Stimulated activated naive CD8-positive, alpha-beta T cell treated with anti-CD3 and anti-CD28 coated beads, Interleukin-15, amount 100 ng/mL, for 72 hours (primary cell): ENCODE measurements around the gene SORCS3.

Experiments
- ATAC-seq: fragments of 150-1000 bp; cut with Tn5 transposase; 2 replicates; pipeline ENCODE4 v1.10.0; 2021; ENCODE audit warnings: mild to moderate bottlenecking, moderate library complexity
- DNase-seq, 2 donors: peaks; one replicate each; pipeline ENCODE4 v3.0.0; 2021 to 2022
- H3K27ac Mint-ChIP-seq, 2 donors: one replicate each; pipeline ENCODE4 v1.8.0; 2022; ENCODE audit warnings: mild to moderate bottlenecking in 2 of 2, mixed read lengths in 2 of 2, moderate library complexity in 2 of 2
- H3K27me3 Mint-ChIP-seq: one replicate; pipeline ENCODE4 v1.8.0; 2022; ENCODE audit warnings: mixed read lengths
- H3K4me1 Mint-ChIP-seq: one replicate; pipeline ENCODE4 v1.8.0; 2022; ENCODE audit warnings: mild to moderate bottlenecking, mixed read lengths
- H3K4me3 Mint-ChIP-seq, 2 donors: one replicate each; pipeline ENCODE4 v1.8.0; 2022; ENCODE audit warnings: mild to moderate bottlenecking in 2 of 2, mixed read lengths in 2 of 2, moderate library complexity in 1 of 2
- H3K9me3 Mint-ChIP-seq, 2 donors: one replicate each; pipeline ENCODE4 v1.8.0; 2022; ENCODE audit warnings: mixed read lengths in 2 of 2

Gene SORCS3

DNA sequence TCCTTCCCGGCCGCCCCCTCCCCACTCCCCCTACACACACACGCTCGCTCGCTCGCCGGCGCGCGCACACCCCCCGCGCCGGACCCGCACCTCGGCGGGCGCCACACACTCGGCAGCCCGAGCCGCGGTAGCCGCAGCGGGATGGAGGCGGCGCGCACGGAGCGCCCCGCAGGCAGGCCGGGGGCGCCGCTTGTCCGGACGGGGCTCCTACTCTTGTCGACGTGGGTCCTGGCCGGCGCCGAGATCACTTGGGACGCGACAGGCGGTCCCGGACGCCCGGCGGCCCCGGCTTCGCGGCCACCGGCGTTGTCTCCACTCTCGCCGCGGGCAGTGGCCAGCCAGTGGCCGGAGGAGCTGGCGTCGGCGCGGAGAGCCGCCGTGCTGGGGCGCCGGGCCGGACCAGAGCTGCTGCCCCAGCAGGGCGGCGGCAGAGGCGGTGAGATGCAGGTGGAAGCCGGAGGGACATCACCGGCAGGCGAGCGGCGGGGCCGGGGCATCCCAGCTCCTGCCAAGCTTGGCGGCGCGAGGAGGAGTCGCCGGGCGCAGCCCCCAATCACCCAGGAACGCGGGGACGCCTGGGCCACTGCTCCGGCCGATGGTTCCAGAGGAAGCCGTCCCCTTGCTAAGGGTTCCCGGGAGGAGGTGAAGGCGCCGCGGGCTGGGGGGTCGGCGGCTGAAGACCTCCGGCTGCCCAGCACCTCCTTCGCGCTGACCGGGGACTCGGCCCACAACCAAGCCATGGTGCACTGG is at the start of gene SORCS3:
Gene SORCS3, plus strand, starts transcription at position 104 of the 750 bp plus-strand sequence.
- H3K27me3 Mint-ChIP-seq: peaks cover 92% of the 10 kb centered on the region
- peak within 1 kb of the TSS; percentile 26 to 45 for H3K4me3 Mint-ChIP-seq
- H3K4me1 Mint-ChIP-seq: peaks cover 12% of the 10 kb centered on the region
- no peak for ATAC-seq
- H3K9me3 Mint-ChIP-seq: no peaks in the 10 kb centered on the region
- DNase-seq: no peak
- H3K27ac Mint-ChIP-seq: no peak within 1 kb of the TSS

DNA sequence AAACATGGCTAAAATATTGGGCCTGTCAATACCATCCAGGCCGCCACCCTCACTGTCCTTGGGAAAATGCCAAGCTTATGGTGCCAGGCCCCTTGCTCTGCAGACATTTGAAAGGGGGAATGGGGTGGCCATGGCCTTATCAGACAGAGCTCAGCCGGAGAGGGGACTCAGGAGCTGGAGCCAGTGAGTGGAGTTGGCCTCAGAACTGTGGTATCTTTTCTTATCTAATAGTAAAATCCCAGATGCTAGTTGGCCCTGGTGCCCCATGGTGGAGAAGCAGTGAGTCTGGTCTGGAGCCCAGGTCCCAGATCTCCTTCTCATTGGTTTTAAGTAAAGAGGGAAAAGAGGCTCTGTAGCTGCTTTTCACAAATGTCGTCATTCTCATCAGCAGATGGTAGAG is 49.6 kb upstream of the SORCS3 start:
- Mint-ChIP-seq H3K9me3 (no peaks in the 10 kb centered on the region), H3K27ac (no peak overlapping the region), H3K27me3 (no peaks in the 10 kb centered on the region), H3K4me3 (no peak overlapping the region), H3K4me1 (peaks cover 13% of the 10 kb centered on the region)
- ATAC-seq (no peak), DNase-seq (no peak)

DNA sequence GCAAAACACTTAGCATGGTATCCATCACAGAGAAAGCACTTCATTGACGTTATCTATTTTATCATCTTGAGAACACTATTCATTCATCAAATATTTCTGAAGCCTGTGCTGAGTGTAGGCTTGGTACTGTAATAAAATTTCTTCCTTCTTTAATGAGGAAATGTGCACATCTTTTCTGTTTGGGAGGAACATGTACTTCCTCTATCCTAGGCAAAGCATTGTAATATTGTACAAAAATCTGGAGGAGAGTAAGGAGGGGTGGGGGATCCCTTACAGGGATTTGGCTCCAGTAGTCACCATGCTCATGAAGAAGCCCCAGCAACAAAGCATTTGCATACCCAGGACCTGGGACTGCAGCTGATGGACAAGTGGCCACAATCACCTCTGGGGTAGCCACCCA is 39.9 kb upstream of the SORCS3 start:
- Mint-ChIP-seq H3K4me1 (no peaks in the 10 kb centered on the region), H3K27ac (no peak overlapping the region), H3K9me3 (no peaks in the 10 kb centered on the region), H3K27me3 (peaks cover 23% of the 10 kb centered on the region), H3K4me3 (no peak overlapping the region)
- DNase-seq (no peak), ATAC-seq (no peak)

DNA sequence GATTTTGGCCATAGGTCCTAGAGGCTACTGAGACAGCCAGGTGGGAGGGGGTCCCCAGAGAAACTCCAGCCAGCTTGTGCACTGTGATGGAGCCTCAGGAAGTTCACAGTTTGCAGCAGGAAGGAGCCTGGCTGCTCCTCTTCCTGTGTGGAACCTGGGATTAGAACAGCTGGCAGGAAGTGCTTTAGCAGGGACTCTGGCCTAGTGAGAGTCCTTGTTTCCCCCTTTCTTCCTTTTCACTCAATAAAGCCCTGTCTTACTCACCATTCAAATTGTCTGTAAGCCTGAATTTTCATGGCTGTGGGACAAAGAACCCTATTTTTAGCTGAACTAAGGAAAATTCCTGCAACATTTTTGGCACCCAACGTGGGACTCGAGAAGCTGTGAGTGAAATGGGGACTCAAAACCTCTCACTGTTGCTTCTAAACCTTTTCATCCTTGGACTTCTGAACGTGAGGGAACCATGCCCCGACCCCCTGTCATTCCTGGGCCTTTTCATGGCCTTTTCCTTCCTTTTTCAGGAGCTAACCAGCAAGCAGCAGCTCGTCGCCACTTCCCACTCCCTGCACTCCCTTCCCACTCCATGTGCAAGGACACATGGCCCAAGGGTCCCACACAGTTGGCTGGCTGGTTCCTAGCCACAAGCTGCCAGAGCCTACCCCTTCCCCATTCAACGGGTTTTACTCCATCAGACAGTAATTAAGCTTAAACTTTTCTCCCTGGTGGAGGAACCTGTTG is 32.8 kb upstream of the SORCS3 start:
- ATAC-seq (no peak), DNase-seq (no peak)
- peaks cover 14% of the 10 kb centered on the region for H3K27me3 Mint-ChIP-seq
- H3K9me3 Mint-ChIP-seq: peaks cover 0 to 23% of the 10 kb centered on the region in 2 donors
- H3K4me1 Mint-ChIP-seq: no peaks in the 10 kb centered on the region
- H3K4me3 Mint-ChIP-seq: no peak overlapping the region
- no peak overlapping the region for H3K27ac Mint-ChIP-seq

DNA sequence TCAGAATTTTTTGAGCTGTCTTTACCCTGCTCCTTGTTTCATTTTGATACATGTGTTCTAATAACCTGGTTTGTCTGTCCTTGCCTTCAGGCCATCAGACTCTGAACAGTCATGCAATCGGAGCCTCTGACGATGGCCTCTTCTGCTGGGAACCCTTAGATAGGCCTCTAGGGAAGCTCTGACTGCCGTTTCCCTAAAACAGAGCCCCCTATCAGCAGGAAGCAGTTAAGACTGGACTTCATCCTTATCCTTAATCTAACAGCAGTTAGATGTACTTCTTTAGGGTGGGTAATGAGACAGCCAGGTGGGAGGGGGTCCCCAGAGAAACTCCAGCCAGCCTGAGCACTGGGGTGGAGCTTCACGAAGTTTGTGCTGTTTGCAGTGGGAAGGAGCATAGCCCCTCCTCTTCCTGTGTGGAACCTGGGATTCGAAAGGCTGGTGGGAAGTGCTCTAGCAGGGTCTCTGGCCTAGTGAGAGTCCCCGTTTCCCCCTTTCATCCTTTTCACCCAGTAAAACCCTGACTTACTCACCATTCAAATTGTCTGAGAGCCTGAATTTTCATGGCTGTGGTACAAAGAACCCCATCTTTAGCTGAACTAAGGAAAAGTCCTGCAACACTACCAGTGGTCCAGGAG is 28.4 kb upstream of the SORCS3 start:
- no peak overlapping the region for H3K4me3 Mint-ChIP-seq
- ATAC-seq: no peak
- no peak for DNase-seq
- H3K9me3 Mint-ChIP-seq: peaks cover 0 to 16% of the 10 kb centered on the region in 2 donors
- H3K4me1 Mint-ChIP-seq: no peaks in the 10 kb centered on the region
- H3K27me3 Mint-ChIP-seq: peaks cover 13% of the 10 kb centered on the region
- H3K27ac Mint-ChIP-seq: no peak overlapping the region

DNA sequence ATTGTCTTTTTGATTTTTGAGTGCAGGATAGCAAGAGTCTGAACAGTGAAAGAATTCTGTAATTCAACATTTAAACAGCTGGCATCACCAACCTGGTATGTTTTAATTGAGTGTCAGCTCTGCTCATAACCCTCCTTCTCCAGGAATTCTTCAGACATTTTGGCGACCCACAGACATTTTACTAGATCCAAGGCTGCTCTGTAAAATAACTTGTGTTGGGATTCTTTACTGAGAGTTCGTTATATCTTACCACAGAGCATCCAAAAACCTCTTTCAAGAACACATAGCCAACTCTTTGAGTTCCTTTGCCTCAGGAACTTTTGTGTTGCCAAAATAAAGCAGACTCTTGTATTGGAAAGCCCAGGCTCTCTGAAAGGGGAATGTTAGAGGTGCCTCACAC is 27.7 kb upstream of the SORCS3 start:
- ATAC-seq (no peak), DNase-seq (no peak)
- no peaks in the 10 kb centered on the region for H3K4me1 Mint-ChIP-seq
- peaks cover 0 to 14% of the 10 kb centered on the region in 2 donors for H3K9me3 Mint-ChIP-seq
- no peak overlapping the region for H3K27ac Mint-ChIP-seq
- peaks cover 19% of the 10 kb centered on the region for H3K27me3 Mint-ChIP-seq
- H3K4me3 Mint-ChIP-seq: no peak overlapping the region

DNA sequence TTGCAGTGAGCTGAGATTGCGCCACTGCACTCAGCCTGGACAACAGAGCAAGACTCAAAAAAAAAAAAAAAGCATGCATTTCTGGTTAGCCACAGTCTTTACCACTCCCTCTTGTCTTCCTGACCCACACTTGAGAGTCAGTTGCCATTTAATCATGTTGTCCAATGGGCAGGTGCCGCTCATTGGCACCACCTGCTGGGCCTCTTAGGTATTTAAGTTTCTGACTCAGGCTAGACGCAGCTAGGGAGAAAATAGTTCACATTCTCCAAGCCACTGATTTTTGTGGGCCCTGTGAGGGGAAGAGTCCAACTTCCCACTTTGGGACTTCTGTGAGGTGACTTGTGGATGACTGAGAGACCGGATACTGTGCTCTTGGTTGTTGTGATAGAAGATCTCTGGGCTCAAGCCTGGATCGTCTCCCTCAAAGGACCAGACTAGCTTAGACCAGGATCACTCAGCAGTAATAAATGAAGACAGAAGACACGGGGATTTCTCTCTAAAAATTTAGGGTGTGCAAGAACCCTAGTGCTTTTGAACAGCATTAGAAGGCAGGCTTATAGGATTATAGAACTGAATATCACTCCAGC is 26.8 kb upstream of the SORCS3 start:
- Mint-ChIP-seq H3K27me3 (peaks cover 19% of the 10 kb centered on the region), H3K27ac (no peak overlapping the region)
- peak; percentile 53 for ATAC-seq

DNA sequence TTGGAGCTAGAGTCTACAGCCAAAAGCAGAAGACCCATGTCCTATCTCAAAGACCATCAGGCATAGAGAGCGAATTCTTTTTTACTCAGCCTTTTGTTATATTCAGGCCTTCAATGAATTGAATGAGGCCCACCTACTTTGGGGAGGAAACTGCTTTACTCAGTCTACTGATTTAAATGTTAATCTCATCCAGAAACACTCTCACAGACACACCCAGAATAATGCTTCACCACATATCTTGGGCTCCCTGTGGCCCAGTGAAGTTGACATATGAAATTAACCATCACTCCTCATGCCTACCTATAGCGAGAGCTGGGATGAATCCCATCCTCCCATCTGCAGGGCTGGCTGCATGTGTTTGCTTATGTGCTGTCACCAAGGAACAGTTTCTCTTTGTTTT is 26.0 kb upstream of the SORCS3 start:
- Mint-ChIP-seq H3K27ac (no peak overlapping the region), H3K4me3 (no peak overlapping the region), H3K9me3 (no peaks in the 10 kb centered on the region), H3K27me3 (peaks cover 19% of the 10 kb centered on the region), H3K4me1 (no peaks in the 10 kb centered on the region)
- DNase-seq (no peak), ATAC-seq (no peak)

More for the DNA sequence above, 26.8 kb upstream of the SORCS3 start:
- DNase-seq: peak; percentile 23 to 31
- peaks cover 0 to 5% of the 10 kb centered on the region in 2 donors for H3K9me3 Mint-ChIP-seq
- H3K4me3 Mint-ChIP-seq: no peak overlapping the region
- no peaks in the 10 kb centered on the region for H3K4me1 Mint-ChIP-seq

DNA sequence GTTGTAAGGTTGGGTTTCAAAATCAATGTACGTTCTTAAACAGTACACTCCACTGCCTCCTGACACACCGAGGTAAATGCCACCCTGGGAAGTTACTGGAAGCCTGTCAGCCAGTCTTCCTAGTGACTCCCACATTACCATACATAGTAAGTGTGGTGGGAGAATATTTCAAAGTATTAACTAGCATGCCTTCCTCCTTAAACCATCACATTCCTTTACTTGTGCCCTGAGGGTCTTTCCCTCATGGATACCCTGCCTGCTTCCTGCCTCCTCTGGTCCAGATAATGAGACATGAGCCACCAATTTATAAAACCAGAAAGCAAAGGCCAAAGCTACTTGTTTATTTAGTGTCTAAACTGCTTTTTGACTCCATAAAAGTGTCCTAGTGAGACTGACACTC is 23.3 kb upstream of the SORCS3 start:
- ATAC-seq (no peak), DNase-seq (no peak)
- H3K4me1 Mint-ChIP-seq: no peaks in the 10 kb centered on the region
- H3K27me3 Mint-ChIP-seq: peaks cover 31% of the 10 kb centered on the region
- H3K9me3 Mint-ChIP-seq: no peaks in the 10 kb centered on the region
- H3K4me3 Mint-ChIP-seq: no peak overlapping the region
- no peak overlapping the region for H3K27ac Mint-ChIP-seq

DNA sequence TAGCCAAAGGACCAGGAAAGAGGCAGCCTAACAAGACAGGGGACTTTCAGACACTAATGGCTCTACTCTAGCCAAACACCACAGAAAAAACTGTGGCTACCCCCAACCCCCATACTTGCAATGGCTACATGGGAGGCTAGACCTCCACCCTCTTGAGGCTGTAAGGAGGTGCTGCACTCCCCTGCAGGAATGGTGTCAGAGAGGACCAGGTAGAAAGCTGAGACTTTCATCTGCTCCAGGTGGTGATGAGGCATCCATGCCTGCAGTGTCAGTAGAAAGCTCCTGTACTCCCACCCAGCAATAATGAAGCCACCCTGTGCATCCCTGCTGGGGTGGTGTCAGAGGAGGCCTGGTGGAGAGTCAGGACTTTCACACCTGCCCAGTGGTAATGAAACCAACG is 18.9 kb upstream of the SORCS3 start:
- ATAC-seq (no peak), DNase-seq (no peak)
- Mint-ChIP-seq H3K4me1 (no peaks in the 10 kb centered on the region), H3K27ac (no peak overlapping the region), H3K4me3 (no peak overlapping the region), H3K9me3 (no peaks in the 10 kb centered on the region), H3K27me3 (peaks cover 56% of the 10 kb centered on the region)

DNA sequence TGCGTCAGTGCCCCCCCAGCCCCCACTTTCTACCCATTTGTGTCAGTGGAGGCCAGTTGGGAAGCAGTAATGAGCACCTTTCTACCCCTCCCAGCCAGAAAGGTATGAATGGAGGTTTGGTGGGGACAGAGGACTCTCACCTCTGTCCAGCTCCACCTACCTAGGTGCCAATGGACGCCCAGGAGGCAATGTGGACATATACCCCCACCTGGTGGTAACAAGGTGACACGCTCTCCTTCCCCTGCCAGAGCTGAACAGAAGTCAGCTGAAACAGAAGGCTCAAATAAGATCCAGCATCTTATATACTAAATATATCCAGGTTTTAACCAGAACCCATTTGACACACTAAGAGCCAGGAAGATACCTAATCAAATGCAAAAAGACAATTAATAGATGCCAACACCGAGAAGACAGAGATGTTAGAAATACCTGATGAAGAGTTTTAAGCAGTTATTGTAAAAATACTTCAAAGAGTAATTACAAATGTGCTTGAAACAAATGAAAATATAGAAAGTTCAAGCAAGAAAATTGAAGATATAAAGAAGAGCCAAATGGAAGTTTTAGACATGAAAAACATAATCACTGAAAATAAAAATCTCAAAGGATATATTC is 18.4 kb upstream of the SORCS3 start:
- no peak overlapping the region for H3K4me3 Mint-ChIP-seq
- DNase-seq (no peak), ATAC-seq (no peak)
- peaks cover 55% of the 10 kb centered on the region for H3K27me3 Mint-ChIP-seq
- H3K27ac Mint-ChIP-seq: no peak overlapping the region
- no peaks in the 10 kb centered on the region for H3K4me1 Mint-ChIP-seq
- H3K9me3 Mint-ChIP-seq: no peaks in the 10 kb centered on the region

DNA sequence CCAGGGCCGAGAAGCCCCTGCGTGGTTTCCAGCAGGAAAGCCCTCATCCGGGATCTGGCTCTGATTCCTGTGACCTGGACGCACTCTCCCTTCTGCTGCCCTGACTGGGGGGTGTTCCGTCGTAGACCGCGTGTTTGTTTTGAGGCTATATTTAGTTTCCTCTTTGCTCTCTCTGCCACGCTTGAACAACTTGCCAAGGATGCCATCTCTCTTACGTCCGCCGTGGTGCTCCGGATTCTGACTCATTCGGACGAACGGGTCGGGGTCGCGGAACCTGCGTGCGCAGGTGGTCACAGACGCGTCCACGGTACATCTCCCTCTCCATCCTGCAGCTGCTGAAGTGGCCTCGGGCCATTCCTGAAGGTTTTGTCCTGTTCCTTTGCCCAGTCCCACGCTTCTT is 10.4 kb upstream of the SORCS3 start:
- no peak for ATAC-seq
- no peak overlapping the region for H3K27ac Mint-ChIP-seq
- no peak overlapping the region for H3K4me3 Mint-ChIP-seq
- no peaks in the 10 kb centered on the region for H3K4me1 Mint-ChIP-seq
- no peaks in the 10 kb centered on the region for H3K9me3 Mint-ChIP-seq
- peaks cover 61% of the 10 kb centered on the region for H3K27me3 Mint-ChIP-seq
- no peak for DNase-seq

DNA sequence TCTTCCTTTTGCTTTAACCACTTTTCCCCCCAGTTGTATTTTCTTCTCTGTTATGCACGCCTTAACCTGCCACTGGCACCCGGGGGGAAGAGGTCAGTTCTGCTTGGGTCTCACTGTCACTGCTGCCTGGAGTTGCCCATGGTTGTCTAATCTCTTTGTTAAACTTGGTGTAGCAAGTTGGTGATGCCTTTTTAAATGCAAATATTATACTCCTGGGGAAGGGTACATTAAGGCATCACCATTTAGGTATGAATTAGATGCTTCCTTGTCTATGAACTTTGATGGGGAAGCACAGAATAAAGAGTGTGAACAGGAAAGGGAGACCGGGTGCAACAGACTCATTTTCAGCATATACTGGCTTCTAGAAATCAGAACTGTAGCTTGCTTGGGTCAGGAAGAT is 9.1 kb upstream of the SORCS3 start:
- Mint-ChIP-seq H3K4me3 (no peak overlapping the region), H3K27me3 (peaks cover 59% of the 10 kb centered on the region), H3K9me3 (no peaks in the 10 kb centered on the region), H3K4me1 (no peaks in the 10 kb centered on the region), H3K27ac (no peak overlapping the region)
- no peak for DNase-seq
- no peak for ATAC-seq

DNA sequence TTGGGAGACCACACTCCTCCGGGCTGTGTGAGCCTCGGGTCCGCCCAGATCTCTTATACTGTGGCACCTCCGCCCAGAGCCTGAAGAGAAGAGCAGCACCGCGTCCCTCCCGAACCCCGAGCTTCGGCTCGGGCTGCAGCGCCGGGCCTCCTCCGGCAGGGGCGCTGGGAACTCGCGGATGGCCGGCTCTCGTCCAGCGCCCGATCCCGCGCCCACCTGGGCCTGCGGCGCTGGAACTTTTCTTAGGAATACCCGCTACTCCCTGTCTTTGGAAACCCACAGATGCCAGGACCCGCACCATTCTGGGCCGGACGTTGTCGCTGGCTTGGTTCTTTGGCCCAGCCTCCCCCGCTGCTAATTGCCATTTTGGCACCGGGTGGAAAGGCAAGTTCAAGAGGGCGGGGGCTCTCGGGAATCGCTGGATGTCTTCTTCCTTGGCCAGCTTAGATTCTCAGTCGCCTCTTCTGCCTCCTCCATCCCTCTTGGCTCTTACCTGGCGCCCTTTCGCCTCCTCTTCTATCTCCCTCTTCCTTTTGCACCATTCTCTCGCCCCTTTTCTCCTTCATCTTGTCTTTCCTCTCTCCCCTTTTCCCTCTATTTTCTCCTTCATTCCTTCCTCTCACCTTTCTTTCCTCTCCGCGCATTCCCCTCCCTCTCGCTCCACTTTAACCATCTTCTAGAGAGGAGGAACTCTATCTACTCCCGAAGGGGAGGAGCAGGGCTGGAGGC is 2.1 kb upstream of the SORCS3 start:
- ATAC-seq (peak; percentile 46), DNase-seq (no peak)
- Mint-ChIP-seq H3K27ac (no peak overlapping the region), H3K9me3 (no peaks in the 10 kb centered on the region), H3K4me3 (peak overlapping the region; percentile 8 to 45), H3K4me1 (peaks cover 12% of the 10 kb centered on the region), H3K27me3 (peaks cover 85% of the 10 kb centered on the region)
